B cell (primary cell): ENCODE results near the gene PEX1.

ENCODE experiments used
- CTCF ChIP-seq: fragments of 200-600 bp; IDR thresholded peaks from one replicate; pipeline ENCODE4 v1.8.0; 2022; ENCODE audit warnings: antibody characterized with exemption, mild to moderate bottlenecking
- EZH2 ChIP-seq: IDR thresholded peaks from 2 replicates; pipeline ENCODE4 v1.6.1; 2012; ENCODE audit warnings: borderline replicate concordance, low read depth, mild to moderate bottlenecking, moderate library complexity, low read length; ENCODE audit not compliant: insufficient read depth, poor library complexity, severe bottlenecking

- TF ChIP-seq CTCF (no peak), EZH2 (no peak)
These were observed 29.6 kb upstream of the PEX1 start for GRCh38 chr7:92557808-92558362.
